GM12875 (cell line): Measurements from ENCODE around the gene SMIM12.
"Not testable (repeated sequence)": the region's sequence is repeated elsewhere in the genome, so short reads cannot be mapped to it uniquely, and the experiment has no call there.

Experiments
- H3K4me3 ChIP-seq: one replicate; pipeline ENCODE4 v1.5.1; 2011; ENCODE audit warnings: low read depth, low read length, control low read depth
- CTCF ChIP-seq: IDR thresholded peaks from 2 replicates; pipeline ENCODE4 v1.5.1; 2011; ENCODE audit warnings: low read depth, mild to moderate bottlenecking, control low read depth, inconsistent platforms, low read length, moderate library complexity, borderline replicate concordance; ENCODE audit not compliant: insufficient read depth

Gene SMIM12

GRCh38 chr1:34822202-34822601 lies 37.3 kb downstream of the SMIM12 start:
- no peak overlapping the region for H3K4me3 ChIP-seq
- no peak for TF ChIP-seq CTCF

GRCh38 chr1:34818862-34819261 lies 40.7 kb downstream of the SMIM12 start:
- not testable (repeated sequence) for H3K4me3 ChIP-seq

GRCh38 chr1:34816778-34817177 lies 42.8 kb downstream of the SMIM12 start:
- no peak for TF ChIP-seq CTCF
- H3K4me3 ChIP-seq = no peak overlapping the region

- H3K4me3 ChIP-seq = no peak overlapping the region
- no peak for TF ChIP-seq CTCF
Measured at GRCh38 chr1:34816332-34816731, 43.2 kb downstream of the SMIM12 start.

GRCh38 chr1:34810781-34811180 lies 48.8 kb downstream of the SMIM12 start:
- H3K4me3 ChIP-seq = not testable (repeated sequence)

- no peak for TF ChIP-seq CTCF
- H3K4me3 ChIP-seq = no peak overlapping the region
Measured at GRCh38 chr1:34808051-34808810, 51.3 kb downstream of the SMIM12 start.

GRCh38 chr1:34806396-34806795 lies 53.2 kb downstream of the SMIM12 start:
- no peak overlapping the region for H3K4me3 ChIP-seq
- TF ChIP-seq CTCF = no peak

- H3K4me3 ChIP-seq = no peak overlapping the region
- no peak for TF ChIP-seq CTCF
Measured at GRCh38 chr1:34803770-34804169, 55.8 kb downstream of the SMIM12 start.
